ENCODE results near the gene TNRC6C. TPM values are rescaled to one million over a fixed set of nuclear protein-coding genes. Genes with fewer than 3 reads are reported as not detected.
A peak's percentile ranks its signal among the peaks of the same experiment; 100 is the strongest.
"Not testable (repeated sequence)": the region's sequence is repeated elsewhere in the genome, so short reads cannot be mapped to it uniquely, and the experiment has no call there.

The TNRC6C gene
- total RNA-seq, 1 donor = 11.6 TPM

DNA sequence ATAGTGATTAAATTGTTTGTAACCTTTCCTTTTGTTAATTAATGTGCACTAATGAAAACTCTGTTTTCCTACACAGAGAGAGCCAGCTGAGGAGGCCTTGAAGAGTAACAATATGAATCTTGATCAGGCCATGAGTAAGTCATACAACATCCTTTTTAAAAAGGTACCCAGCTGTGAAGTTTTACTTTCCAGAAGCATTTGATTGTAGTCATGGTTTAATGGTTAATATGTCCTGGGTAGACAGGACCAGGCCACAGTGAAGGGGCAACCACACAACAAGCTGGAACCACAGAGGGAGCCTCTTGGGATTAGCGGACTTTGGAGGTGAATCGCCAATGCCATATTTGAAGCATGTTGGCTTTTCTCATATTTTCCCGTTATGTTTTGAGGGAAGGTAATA, 114.5 kb downstream of the TNRC6C start:
- DNase-seq (ENCODE audit: low read depth in 2 of 3, low spot score in 2 of 3) = no peak

GRCh38 chr17:78075011-78075410, 116.5 kb downstream of the TNRC6C start:
- no peak for DNase-seq (ENCODE audit: low read depth in 2 of 3, low spot score in 2 of 3)

DNA sequence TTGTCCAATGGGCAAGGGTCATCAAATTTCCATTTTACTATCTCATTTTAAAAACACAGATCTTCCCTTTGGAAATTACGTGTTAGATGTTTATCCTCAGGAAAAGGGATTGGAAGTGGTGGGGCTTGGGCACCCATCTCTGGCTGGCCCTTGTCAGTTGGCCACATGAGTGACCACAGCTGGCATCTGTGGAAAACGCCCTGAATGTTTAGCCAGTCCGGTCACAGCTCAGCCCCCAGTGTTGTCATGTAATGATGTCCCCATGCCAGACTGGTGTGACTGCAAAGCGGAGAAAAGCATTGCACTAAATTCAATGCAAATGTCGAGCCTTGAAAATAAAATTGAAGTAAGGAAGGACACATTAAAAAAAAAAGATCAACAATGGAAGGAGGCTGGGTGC, 117.0 kb downstream of the TNRC6C start:
- no peak for DNase-seq (ENCODE audit: low read depth in 2 of 3, low spot score in 2 of 3)

DNA sequence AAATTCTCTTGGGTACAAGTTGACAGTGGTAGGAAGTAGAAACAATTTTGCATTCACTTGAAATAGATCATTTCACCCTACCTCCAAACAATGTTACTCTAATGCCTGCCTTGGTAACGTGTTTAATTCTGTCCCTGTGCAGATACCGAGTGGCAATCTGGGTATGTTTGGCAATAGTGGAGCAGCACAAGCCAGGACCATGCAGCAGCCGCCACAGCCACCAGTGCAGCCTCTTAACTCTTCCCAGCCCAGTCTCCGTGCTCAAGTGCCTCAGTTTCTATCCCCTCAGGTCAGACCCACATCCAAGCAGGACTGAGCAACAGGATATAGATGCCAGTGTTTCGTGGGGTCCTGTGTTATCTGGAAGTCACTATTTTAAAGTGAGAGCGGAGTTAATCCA, 120.8 kb downstream of the TNRC6C start:
- no peak for DNase-seq (ENCODE audit: low read depth in 2 of 3, low spot score in 2 of 3)

DNA sequence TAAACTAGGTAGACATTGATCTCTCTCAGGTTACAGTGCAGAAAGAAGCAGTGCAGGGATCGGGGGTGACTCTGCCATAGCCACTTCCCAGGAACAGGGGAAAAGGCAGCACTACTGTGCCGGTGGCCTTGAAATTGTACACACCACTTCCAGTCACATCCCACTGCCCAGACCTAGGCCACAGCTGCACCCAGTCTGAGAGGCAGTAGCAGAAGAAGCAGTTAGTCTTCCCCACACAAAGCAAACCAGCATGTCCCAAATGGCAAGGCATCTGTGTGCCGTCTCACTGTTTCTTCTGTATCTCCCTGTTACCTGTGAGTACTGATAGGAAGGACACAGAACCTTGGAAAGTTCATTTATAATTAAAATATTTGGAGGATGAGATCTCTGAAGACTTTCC, 123.0 kb downstream of the TNRC6C start:
- DNase-seq (ENCODE audit: low read depth in 2 of 3, low spot score in 2 of 3) = no peak

GRCh38 chr17:78082355-78082872, 123.9 kb downstream of the TNRC6C start:
- not testable (repeated sequence) for DNase-seq (ENCODE audit: low read depth in 2 of 3, low spot score in 2 of 3)

DNA sequence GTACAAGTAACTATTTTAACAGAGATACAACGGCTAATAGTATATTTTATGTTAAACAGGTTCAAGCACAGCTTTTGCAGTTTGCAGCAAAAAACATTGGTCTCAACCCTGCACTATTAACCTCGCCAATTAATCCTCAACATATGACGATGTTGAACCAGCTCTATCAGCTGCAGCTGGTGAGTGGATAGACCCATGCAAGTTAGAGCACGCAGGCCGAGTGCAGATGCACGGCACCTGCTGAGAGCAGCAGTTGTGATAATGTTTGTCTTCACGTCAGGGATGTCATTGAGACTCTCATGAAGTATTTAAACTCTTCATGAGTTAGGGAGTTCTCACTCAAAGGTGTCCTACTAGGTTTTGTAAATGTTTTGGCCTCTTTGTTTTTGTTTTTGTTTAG, 124.5 kb downstream of the TNRC6C start:
- DNase-seq (ENCODE audit: low read depth in 2 of 3, low spot score in 2 of 3) = no peak

GRCh38 chr17:78086740-78087139, 128.2 kb downstream of the TNRC6C start:
- DNase-seq (ENCODE audit: low read depth in 2 of 3, low spot score in 2 of 3) = no peak

GRCh38 chr17:78088529-78088928, 130.0 kb downstream of the TNRC6C start:
- DNase-seq (ENCODE audit: low read depth in 2 of 3, low spot score in 2 of 3) = no peak

DNA sequence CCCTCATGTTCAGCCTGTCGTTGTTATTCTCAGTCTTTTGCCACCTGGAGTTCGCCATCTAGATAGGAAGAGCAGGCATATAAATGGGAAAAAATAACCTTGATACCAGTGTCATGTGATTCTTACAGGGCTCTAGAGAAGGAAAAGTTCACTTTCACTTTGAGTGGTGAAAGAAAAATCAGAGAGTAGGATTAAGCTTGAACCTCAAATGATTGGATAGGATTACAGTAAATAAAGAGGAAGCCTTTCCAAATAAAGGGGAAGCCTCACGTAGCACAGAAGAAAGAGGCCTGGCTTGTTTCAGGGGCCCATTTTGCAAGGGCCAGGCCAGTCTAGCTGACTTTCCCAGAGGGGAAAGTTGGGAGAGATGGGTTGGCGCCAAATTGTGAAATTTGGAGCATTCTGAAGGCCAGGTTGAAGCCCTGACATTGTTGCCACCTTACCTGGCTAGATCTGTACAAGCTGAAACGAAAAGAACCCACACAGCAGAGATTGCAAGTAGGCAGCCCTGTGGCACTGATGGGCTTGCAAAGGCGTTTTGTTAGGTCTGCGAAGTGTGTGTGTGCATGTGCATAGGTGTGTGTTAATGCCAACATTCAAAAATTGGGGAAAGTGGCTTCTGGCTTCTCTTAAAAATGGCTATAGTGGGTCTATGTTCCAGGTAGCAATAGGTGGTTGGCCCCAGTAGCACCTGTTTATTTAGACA, 131.2 kb downstream of the TNRC6C start:
- DNase-seq (ENCODE audit: low read depth in 2 of 3, low spot score in 2 of 3) = peak in 1 of 3 donors; percentile 18

- DNase-seq (ENCODE audit: low read depth in 2 of 3, low spot score in 2 of 3) = no peak
Measured at GRCh38 chr17:78092794-78093324, 134.4 kb downstream of the TNRC6C start.

GRCh38 chr17:78095035-78095434, 136.5 kb downstream of the TNRC6C start:
- DNase-seq (ENCODE audit: low read depth in 2 of 3, low spot score in 2 of 3) = no peak

GRCh38 chr17:78096093-78096492, 137.6 kb downstream of the TNRC6C start:
- no peak for DNase-seq (ENCODE audit: low read depth in 2 of 3, low spot score in 2 of 3)

GRCh38 chr17:78101112-78101511, 142.6 kb downstream of the TNRC6C start:
- DNase-seq (ENCODE audit: low read depth in 2 of 3, low spot score in 2 of 3) = no peak

DNA sequence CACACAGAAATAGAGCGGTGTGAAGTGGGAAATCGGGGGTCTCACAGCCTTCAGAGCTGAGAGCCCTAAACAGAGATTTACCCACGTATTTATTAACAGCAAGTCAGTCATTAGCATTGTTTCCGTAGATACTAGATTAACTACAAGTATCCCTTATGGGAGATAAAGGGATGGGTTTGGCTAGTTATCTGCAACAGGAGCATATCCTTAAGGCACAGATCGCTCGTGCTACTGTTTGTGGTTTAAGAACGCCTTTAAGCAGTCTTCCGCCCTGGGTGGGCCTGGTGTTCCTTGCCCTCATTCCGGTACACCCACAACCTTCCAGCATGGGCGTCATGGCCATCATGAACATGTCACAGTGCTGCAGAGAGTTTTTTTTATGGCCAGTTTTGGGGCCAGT, 143.0 kb downstream of the TNRC6C start:
- DNase-seq (ENCODE audit: low read depth in 2 of 3, low spot score in 2 of 3) = no peak

DNA sequence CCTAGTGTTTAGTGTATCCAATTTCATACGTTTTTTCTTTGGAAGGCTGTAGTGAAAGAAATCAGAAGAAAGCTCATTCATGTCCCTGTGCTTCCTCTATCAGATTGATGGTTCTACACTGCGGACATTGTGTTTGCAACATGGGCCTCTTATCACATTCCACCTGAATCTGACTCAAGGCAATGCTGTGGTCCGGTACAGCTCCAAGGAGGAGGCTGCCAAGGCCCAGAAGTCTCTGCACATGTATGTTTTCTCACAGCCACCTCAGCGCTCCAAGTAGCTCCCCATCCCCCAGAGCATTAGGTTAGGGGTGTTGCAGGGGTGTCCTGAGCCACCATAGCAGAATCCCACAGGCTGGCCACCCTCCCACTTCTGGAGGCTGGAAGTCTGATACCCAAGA, 144.8 kb downstream of the TNRC6C start:
- no peak for DNase-seq (ENCODE audit: low read depth in 2 of 3, low spot score in 2 of 3)

DNA sequence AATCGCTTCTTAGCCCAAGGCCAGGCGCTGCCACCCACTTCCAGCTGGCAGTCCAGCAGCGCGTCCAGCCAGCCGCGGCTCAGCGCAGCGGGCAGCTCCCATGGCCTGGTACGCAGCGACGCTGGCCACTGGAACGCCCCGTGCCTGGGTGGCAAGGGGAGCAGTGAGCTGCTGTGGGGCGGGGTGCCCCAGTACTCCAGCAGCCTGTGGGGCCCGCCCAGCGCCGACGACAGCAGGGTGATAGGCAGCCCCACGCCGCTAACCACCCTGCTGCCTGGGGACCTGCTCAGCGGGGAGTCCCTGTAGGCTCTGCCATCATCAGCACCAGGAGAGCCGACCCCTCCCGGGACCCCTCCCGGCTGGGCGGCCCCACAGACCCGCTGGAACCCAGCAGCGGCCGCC, 146.0 kb downstream of the TNRC6C start:
- DNase-seq (ENCODE audit: low read depth in 2 of 3, low spot score in 2 of 3) = no peak

GRCh38 chr17:78105101-78105500, 146.6 kb downstream of the TNRC6C start:
- DNase-seq (ENCODE audit: low read depth in 2 of 3, low spot score in 2 of 3) = no peak

DNA sequence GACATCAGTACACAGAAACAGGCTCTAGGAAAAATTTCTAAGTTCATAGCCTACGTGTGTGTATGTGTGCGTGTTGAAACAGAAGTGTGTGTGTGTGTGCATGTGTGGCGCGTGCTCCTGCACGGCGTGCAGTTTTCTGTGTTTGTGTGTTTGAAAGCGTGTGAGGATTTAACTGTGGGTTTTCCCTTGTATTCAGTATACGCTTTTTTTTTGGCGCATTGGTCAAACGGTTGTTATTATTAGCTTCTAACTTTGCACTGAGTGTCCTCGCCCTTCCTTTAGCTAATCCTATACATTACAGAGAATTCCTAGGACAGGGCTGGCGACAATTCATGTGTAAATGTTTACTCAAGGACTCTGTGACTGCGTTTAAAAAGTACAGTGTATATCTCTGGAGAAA, 147.0 kb downstream of the TNRC6C start:
- no peak for DNase-seq (ENCODE audit: low read depth in 2 of 3, low spot score in 2 of 3)

DNA sequence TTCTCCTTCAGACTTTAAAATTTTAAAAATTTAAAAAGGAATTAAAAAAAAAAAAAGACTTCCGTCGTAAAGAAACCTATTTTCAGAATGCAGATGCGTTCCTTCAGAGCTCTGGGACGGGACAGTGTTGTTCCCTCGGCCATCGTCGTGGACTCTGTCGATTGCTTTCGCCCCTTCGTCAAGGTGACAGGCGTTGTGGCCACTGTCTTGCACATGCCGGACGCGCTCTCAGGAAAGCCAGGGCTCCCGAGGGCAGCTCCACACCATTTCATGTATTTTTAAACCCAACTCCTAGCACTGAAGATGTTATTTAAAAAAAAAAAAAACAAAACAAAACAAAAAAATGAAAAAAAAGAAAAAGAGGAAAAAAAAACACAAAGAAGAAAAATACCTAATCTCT, 147.7 kb downstream of the TNRC6C start:
- DNase-seq (ENCODE audit: low read depth in 2 of 3, low spot score in 2 of 3) = no peak

GRCh38 chr17:78107457-78107856, 149.0 kb downstream of the TNRC6C start:
- no peak for DNase-seq (ENCODE audit: low read depth in 2 of 3, low spot score in 2 of 3)

DNA sequence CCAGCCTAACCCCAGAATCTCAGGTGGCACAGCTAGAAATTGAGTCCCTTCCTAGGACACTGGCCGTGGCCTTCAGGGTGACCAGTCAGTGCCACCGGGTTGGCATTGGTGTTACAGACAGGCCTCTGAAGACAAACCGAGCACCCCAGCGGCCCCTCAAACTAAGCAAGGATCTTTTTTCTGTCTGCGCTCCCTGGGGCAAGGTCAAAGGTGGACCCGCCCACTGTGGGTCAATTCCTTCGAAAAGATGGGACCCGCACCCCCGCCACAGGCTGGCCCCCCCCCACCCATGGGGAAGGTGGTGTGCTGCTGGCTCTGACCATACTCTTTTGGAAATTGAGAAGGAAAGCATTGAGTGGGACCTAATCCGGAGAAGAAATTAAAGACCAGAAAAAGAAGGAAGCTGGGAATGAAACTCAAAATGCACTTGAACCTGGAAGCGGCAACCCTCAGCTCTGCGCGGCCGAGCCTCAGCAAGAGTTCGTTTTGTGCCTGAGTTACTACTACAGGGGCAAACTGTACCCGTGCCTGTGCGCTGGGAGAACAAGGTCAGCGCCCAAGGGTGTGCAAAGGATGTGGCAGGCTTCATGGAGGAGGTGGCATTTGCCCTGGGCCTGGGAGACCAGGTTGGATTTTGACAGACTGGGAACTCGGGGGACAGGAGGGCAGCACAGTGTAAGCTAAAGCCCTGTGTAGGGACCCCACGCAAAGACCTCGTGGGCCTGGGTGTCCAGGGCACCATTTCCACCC, 149.6 kb downstream of the TNRC6C start:
- no peak for DNase-seq (ENCODE audit: low read depth in 2 of 3, low spot score in 2 of 3)

All from hematopoietic multipotent progenitor cell (in vitro differentiated cells).